AG04449 (cell line): ENCODE results near the gene NR5A1.

Source experiments
- CTCF ChIA-PET: fragments of 350-600 bp; formaldehyde crosslinking; extraction: SDS; loops from one replicate; lab custom pipeline; 2021; ENCODE audit warnings: antibody characterized with exemption; lab: Yijun Ruan, JAX
- POLR2A ChIA-PET: fragments of 400-600, 350-600 bp; formaldehyde crosslinking; extraction: SDS; loops from one replicate; lab custom pipeline; 2020; ENCODE audit warnings: antibody characterized with exemption, inconsistent platforms; lab: Yijun Ruan, JAX
- DNase-seq: peaks from one replicate; pipeline ENCODE4 v3.0.0-alpha.2; 2010; ENCODE audit warnings: low read depth, low spot score
- H3K4me3 ChIP-seq: 2 replicates; pipeline ENCODE4 v1.5.1; 2011; ENCODE audit warnings: low read depth, mild to moderate bottlenecking, control low read depth, low read length
- TF ChIP-seq, protein P1 (sequence below): IDR thresholded peaks from one replicate; pipeline ENCODE4 v1.5.1; 2011; ENCODE audit warnings: mild to moderate bottlenecking, moderate library complexity, low read length, control low read depth, inconsistent platforms; ENCODE audit not compliant: insufficient read depth; ENCODE audit errors: missing control alignments

The NR5A1 gene

DNA sequence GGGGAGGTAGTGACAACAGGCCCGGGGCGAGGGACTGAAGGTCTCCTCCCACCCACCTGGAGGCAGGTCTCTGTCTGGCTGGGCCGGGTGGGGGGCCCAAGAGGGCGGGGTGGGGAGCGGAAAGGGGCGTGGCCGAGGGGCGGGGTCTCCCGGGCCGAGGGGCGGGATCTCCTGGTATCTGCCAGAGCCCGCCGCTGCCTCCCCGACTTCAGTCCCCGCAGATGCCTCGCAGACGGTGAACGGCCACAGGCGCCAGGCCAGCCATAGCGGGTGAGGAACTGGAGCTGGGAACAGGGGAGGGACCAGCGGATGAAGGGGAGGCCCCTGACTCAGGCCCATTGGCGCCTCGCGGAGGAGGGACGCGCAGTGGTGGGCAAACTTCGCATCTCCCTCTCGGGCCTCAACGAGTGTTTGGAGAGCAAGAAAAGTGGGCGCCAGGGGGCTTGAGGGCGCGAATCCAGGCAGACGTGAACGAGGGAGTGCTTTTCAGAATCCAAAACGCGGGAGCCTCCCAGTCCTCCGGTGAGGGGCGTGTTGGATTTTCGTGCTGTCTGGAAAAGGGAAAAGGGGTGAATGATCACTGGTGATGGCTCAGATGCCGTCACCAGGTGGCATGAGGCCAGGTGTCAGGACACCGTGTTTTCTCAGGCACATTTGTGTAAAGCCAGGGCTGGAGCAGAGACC is 56.8 kb downstream of the NR5A1 start, which contains the start of gene ADGRD2:
TSS of gene ADGRD2 (plus strand) at position 211 of the 684 bp plus-strand sequence. CDS start 1,216 bp downstream, outside the sequence.
- TF ChIP-seq, protein P1, sequence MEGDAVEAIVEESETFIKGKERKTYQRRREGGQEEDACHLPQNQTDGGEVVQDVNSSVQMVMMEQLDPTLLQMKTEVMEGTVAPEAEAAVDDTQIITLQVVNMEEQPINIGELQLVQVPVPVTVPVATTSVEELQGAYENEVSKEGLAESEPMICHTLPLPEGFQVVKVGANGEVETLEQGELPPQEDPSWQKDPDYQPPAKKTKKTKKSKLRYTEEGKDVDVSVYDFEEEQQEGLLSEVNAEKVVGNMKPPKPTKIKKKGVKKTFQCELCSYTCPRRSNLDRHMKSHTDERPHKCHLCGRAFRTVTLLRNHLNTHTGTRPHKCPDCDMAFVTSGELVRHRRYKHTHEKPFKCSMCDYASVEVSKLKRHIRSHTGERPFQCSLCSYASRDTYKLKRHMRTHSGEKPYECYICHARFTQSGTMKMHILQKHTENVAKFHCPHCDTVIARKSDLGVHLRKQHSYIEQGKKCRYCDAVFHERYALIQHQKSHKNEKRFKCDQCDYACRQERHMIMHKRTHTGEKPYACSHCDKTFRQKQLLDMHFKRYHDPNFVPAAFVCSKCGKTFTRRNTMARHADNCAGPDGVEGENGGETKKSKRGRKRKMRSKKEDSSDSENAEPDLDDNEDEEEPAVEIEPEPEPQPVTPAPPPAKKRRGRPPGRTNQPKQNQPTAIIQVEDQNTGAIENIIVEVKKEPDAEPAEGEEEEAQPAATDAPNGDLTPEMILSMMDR, result no peak
- peak within 1 kb of the TSS; percentile 15; the same call in 1 of the 2 replicates for H3K4me3 ChIP-seq
- ChIA-PET CTCF (interaction anchor here (1.4 to 1.7 kb wide), 3 partner anchors 10 to 33 kb away, joined by 3 to 12 read pairs (median 3); no protein-coding TSS in a partner anchor), POLR2A (no interaction called here)
- DNase-seq, result no peak

DNA sequence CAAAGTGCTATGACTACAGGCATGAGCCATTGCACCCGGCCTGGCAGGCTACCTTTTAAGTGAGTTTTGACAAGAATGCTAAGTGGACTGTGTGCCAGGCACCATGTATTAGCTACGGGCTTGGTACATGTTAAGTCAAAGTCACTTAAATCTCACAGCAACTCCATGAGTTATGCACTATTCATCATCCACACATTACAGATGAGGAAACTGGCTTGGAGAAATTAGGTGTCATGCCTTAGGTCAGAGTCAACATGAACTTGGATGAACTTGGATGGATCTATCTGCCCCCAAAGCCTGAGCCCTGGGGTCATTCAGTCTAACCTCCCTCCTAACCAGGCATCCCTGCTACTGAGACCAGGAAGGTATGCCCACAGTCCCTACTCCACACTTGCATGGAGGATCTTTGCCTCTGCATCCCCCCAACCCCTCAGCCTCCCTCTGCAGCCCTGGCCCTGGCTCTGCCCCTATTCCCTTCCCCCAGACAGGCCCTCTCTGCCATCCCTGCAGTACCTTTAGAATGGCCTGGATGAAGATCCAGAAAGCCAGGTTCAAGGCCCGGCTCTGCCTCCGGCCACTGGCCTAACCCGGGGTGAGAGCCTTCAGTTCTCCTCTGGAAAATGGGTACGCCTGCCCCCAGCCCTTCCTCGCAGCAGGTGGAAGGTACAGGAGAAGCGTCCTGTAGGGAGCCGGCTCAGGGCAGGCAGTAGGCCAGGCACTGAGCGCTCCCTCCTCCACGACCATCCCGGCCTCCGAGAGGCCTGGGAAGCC is 57.6 kb downstream of the NR5A1 start:
- no peak for DNase-seq
- TF ChIP-seq, protein P1, result no peak
- no peak overlapping the region for H3K4me3 ChIP-seq
- ChIA-PET POLR2A (no interaction called here), CTCF (no interaction called here)

DNA sequence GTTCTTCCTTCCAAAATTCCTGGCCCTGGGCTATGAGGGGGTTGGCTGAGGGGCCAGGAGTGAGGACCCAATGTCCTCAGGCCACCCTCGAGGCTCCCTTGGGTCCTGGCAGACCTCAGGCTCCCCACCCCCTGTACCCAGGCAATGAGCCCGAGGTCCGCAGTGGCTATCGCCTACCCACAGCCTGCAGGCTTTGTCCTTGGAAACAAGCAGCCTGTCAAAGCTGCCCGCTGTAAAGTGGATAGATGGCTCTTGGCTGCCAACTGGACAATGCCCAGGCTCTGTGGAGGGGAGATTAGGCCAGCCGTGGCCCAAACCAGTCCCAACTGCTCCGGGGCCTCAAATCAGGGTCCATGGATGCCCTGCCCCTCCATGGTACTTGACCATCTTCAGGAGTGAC is 59.2 kb downstream of the NR5A1 start:
- DNase-seq, result no peak
- TF ChIP-seq, protein P1, result no peak
- ChIA-PET CTCF (interaction anchor here (0.8 to 1.4 kb wide), 4 partner anchors 8 to 89 kb away, joined by 3 to 5 read pairs (median 3); no protein-coding TSS in a partner anchor), POLR2A (no interaction called here)
- no peak overlapping the region for H3K4me3 ChIP-seq

DNA sequence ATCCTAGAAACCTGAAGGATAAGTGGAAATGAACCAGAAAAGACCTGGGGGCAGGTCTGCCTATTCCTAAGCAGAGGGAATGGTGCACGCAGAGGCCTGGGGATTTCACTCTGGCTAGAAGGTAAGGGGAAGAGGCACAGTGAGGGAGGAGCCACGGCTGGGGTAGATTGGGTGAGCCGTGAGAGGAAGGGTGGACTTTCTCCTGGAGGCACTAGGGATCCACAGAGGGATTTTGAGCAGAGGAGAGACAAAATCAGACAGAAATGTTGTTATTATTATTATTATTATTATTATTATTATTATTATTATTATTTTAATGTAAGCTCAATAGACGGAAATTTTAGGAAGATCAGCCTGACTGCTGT is 59.9 kb downstream of the NR5A1 start:
- TF ChIP-seq, protein P1, result no peak
- no peak for DNase-seq
- POLR2A ChIA-PET, result no interaction called here
- no peak overlapping the region for H3K4me3 ChIP-seq
- CTCF ChIA-PET, result interaction anchor here (0.8 to 1.4 kb wide), 4 partner anchors 9 to 90 kb away, joined by 3 to 5 read pairs (median 3); no protein-coding TSS in a partner anchor

DNA sequence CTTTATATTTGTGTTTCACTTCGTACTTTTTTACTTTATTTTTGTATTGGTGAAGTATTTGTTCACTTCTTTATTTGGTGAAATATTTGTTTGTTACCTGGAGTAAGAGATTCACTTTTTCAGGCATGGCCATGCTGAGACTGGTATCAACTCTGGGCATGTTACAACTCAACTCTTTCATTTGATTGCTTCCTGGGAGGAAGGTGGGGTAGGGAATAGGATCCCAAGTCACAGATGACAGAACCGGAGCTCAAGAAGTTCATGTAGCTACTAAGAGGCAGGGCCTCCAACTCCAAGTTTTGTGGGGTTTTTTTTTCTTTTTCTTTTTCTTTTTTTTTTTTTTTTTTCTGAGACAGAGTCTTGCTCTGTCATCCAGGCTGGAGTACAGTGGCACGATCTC is 63.0 kb downstream of the NR5A1 start:
- TF ChIP-seq, protein P1, result no peak
- ChIA-PET POLR2A (no interaction called here), CTCF (interaction anchor here (1.0 kb wide), 1 partner anchor 93 kb away, joined by 3 read pairs; no protein-coding TSS in a partner anchor)
- no peak overlapping the region for H3K4me3 ChIP-seq
- DNase-seq, result no peak

DNA sequence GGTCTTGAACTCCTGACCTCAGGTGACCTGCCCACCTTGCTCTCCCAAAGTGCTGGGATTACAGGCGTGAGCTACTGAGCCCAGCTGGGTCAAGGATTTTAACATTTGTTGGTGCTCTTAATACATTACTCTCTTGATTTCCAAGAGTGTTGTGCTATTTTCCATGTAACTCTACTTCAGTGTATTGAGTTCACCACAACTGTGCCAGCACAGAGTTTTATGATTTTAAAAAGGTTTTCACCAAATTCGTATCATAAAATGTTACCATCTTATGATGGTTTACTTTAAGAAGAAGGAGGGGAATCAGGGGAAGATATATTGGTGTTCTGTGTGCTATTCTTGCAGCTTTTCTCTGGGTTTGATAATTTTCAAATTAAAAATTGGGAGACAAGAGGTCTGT is 63.6 kb downstream of the NR5A1 start:
- ChIA-PET CTCF (interaction anchor here (0.6 kb wide), 1 partner anchor 33 kb away, joined by 3 read pairs; no protein-coding TSS in a partner anchor), POLR2A (no interaction called here)
- no peak overlapping the region for H3K4me3 ChIP-seq
- TF ChIP-seq, protein P1, result no peak
- DNase-seq, result no peak
